ENCODE results near the gene EIF1AD.

GRCh38 chr11:65983589-65983987, 18.4 kb downstream of the EIF1AD start:
- TF ChIP-seq CTCF (IDR thresholded peaks at IDR 0.05) (no peak), POLR2A (IDR thresholded peaks at IDR 0.05) (no peak)
